Right ventricle myocardium superior (tissue), 1 donor: ENCODE results near the gene CD58. TPM values are rescaled to one million over a fixed set of nuclear protein-coding genes. Genes with fewer than 3 reads are reported as not detected.
"Not testable (repeated sequence)": the region's sequence is repeated elsewhere in the genome, so short reads cannot be mapped to it uniquely, and the experiment has no call there.

Experiments used
- ATAC-seq: fragments of 200-7000 bp; cut with Tn5 transposase; one replicate; pipeline ENCODE4 v1.9.1; 2020; ENCODE audit warnings: mild to moderate bottlenecking; ENCODE audit not compliant: poor library complexity
- DNase-seq: peaks from one replicate; pipeline ENCODE4 v3.0.0-alpha.2; 2020
- intact Hi-C: fragments of 100-400 bp; cut with DNase I; formaldehyde crosslinking; loops from one replicate; pipeline ENCODE4 v1.11.2; 2022
- total RNA-seq: library from RNA; stranded (reverse); fragmentation: NEBNext Ultra II Directional; extraction: Animal tissue kit (Norgen Biotek cat#: 25700); gene quantifications from one replicate; pipeline ENCODE4 v1.2.1, GENCODE V29; 2021
- donor health status: DM: no; HTN: yes; CAD: no; lungs with severe emphysema.

CD58 gene
- total RNA-seq, 1 donor from 2014 or later, result 31.3 TPM

- intact Hi-C loops, ATAC-seq, DNase-seq: not testable (repeated sequence)
These were observed 24.4 kb upstream of the CD58 start for GRCh38 chr1:116595065-116595840.

DNA sequence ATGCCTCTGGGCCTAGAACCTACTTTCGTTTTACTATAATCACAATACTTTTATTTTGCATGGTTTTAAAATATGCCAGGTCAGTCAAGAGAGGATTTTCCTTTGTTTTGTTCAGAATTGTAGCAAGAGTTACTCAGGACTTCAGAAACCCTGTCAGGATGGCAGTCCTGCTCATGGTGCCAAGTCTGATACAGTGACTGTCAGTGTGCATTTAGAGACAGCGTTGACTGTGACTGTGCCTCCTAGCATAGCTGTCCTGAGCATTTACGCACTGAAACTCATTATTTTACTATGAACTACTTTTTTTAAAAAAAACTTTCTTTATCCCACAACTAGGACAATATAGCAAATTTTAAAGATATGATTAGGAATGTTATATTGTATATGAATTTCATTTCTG is 23.2 kb upstream of the CD58 start:
- intact Hi-C loops, DNase-seq: not testable (repeated sequence)
- ATAC-seq, result peak; percentile 72

GRCh38 chr1:116593401-116593800 is 22.6 kb upstream of the CD58 start:
- intact Hi-C loops, result not testable (repeated sequence)
- ATAC-seq, result peak; percentile 89

DNA sequence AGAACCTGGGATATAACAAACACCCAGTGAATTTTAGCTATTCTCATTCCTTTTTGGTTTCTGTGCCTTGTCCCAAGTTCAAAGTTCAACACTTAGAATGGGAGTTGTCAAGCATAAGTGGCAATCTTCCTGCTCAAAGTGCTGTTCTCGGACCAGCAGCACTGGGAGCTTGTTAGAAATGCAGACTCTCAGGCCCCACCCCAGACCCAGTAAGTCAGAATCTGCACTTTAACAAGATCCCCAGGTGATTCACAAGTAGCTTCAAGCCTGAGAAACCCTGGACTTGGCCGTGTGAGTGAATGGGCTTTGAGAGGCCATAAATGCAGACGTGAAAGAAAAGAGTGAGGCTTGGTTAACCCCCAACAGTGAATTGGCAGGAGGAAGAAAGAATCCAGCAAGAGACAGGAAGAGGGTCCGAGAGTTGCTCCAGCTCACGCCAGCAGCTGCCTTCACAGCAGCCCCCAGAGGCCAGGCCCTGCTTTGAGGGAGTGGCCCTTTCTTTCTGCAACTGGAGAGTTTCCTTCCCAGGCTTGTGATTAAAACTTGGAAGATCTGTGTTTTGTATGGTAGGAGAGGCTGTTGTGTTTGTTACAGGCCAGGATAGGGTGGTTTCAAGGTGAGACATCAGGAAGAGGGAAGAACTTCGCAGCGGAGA is 21.3 kb upstream of the CD58 start:
- DNase-seq, intact Hi-C loops, ATAC-seq: not testable (repeated sequence)

More at GRCh38 chr1:116593401-116593800, 22.6 kb upstream of the CD58 start:
- not testable (repeated sequence) for DNase-seq

- intact Hi-C loops, DNase-seq, ATAC-seq: not testable (repeated sequence)
These were observed 20.5 kb upstream of the CD58 start for GRCh38 chr1:116591006-116591950.

GRCh38 chr1:116590359-116591005 is 19.7 kb upstream of the CD58 start:
- ATAC-seq, DNase-seq, intact Hi-C loops: not testable (repeated sequence)

DNA sequence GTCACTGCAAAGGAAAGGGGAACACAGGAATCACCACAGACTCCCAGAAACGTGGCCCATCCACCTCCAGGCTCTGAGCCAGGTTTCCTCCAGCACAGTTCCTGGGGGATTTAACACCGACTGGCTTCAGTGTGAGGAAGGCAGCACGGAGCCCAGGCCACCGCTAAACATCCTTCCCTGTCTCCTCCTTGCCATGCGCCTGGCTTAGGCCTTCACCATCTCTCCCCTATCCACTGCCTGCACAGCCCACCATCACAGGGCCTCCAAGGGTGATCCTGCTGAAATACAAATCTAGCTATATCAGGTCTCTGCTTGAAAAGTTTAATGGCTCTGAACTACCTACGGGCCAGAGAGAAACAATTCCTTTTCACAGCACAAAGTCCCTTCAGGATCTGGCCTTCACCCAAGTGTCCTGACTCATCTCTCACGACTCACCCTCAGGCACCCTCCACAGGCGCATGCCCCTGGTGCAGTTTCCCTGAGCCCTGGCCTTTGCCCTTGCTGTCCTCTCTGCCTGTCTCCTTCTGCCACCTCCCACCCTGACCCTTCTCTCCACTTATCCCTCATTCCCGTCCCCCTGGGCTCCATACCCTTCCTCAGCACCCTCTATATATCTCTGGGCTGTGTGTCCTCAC is 18.4 kb upstream of the CD58 start:
- DNase-seq, ATAC-seq, intact Hi-C loops: not testable (repeated sequence)

- no peak for ATAC-seq
- no peak for DNase-seq
These were observed 16.8 kb upstream of the CD58 start for GRCh38 chr1:116587501-116588227.

DNA sequence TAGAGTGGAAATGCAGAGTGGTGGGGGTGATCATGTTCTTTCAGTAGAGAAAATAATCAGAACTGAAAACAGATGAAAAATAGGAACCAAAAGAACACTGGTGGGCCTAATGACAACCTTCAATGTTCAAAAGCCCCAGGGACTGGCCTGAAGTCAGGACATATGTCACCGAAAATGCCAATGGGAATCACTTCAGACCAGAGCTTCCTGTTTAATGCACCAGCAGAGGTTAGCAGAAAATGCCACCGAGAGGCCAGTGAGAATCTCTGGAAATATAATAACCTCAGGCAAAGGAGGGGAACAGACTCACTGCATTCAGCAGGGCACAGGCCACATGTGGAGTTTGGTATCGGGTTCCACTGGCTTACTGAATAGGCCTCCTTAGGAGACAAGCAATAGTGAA is 15.9 kb upstream of the CD58 start:
- ATAC-seq (no peak), DNase-seq (no peak)
- intact Hi-C loops, result no loop called here

More at GRCh38 chr1:116587501-116588227, 16.8 kb upstream of the CD58 start:
- intact Hi-C loops, result no loop called here

DNA sequence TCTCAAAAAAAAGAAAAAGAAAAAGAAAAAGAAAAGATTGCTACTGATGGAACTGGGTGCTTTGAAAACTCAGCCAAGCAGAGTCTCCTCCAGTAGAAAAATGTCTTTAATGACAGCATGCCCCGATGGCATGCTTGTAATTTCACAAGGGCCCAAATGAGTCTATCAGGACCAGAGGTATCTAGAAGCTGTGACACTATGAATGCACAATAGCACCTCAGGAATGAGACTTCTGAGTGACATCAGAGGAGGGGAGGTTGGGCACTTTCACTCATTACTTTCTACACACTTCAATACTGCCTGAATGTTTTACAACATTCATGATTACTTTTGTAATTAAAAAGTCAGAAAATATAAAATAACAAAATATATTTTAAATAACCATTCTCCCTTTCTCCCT is 15.1 kb upstream of the CD58 start:
- intact Hi-C loops, result no loop called here
- no peak for ATAC-seq

GRCh38 chr1:116581323-116581885 is 10.6 kb upstream of the CD58 start:
- no peak for ATAC-seq
- intact Hi-C loops, result no loop called here
- no peak for DNase-seq

More for the DNA sequence above, 15.1 kb upstream of the CD58 start:
- DNase-seq, result no peak

DNA sequence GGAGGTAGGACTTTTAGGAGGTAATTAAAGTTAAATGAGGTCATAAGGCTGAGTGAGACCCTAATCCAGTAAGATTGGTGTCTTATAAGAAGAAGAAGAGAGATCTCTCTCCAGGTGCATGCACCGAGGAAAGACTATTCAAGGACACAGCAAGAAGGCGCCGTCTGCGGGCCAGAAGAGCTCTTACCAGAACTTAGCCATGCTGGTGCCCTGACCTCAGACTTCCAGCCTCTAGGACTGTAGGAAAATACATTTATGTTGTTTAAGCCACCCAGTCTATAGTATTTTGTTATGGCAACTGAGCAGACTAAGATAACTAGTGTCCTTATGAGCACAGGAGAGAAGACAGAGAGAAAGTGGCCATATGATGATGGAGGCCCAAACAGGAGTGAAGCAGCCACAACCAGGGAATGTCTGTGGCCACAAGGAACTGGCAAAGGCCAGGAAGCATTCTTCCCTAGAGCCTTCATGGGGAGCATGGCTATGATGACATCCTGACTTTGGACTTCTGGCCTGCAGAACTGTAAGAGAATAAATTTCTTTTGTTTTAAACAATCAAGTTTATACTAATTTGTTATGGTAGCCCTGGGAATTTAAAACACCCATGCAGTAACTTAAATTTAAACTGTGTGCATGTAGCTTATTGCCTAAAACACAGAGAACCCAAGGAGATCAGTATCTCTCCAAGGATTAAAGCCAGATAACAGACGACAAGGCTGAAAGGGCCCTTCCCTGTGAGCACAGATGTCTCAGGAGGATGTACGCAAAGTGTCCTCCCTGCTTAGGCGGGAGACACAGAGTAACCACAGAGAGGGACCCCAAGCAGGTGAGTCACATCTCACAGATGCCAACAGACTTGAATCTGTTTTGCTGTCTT is 9.9 kb upstream of the CD58 start:
- no peak for DNase-seq
- intact Hi-C loops, result no loop called here
- ATAC-seq, result no peak

GRCh38 chr1:116579259-116579875 is 8.5 kb upstream of the CD58 start:
- no peak for DNase-seq
- intact Hi-C loops, result no loop called here
- peak; percentile 54 for ATAC-seq

GRCh38 chr1:116578581-116578980 is 7.8 kb upstream of the CD58 start:
- no peak for ATAC-seq
- intact Hi-C loops, result no loop called here
- no peak for DNase-seq

GRCh38 chr1:116577759-116578314 is 7.0 kb upstream of the CD58 start:
- DNase-seq (no peak), ATAC-seq (no peak)
- intact Hi-C loops, result no loop called here
